LNCaP clone FGC (cell line): ENCODE measurements around the gene PDE6H.
A peak's percentile ranks its signal among the peaks of the same experiment; 100 is the strongest.

Source experiments
- DNase-seq: peaks from one replicate; pipeline ENCODE4 v3.0.0-alpha.2; 2011; ENCODE audit warnings: low read depth
- H3K4me3 ChIP-seq: 2 replicates; pipeline ENCODE4 v1.5.1; 2011; ENCODE audit warnings: mild to moderate bottlenecking, low read depth, low read length, control low read depth
- CTCF ChIP-seq: IDR thresholded peaks from 2 replicates; pipeline ENCODE4 v1.5.1; 2012; ENCODE audit warnings: mild to moderate bottlenecking; ENCODE audit not compliant: control insufficient read depth, insufficient read depth; ENCODE audit errors: extremely low read depth

PDE6H gene

GRCh38 chr12:14995583-14996425 is 23.0 kb downstream of the PDE6H start:
- peak; percentile 61 for DNase-seq
- TF ChIP-seq CTCF = peak; percentile 59
- H3K4me3 ChIP-seq = no peak overlapping the region

- no peak overlapping the region for H3K4me3 ChIP-seq
- DNase-seq = no peak
- TF ChIP-seq CTCF = no peak
Measured at GRCh38 chr12:14997998-14998397, 25.2 kb downstream of the PDE6H start.

GRCh38 chr12:14999021-14999694 is 26.3 kb downstream of the PDE6H start:
- TF ChIP-seq CTCF = no peak
- no peak for DNase-seq
- no peak overlapping the region for H3K4me3 ChIP-seq

- no peak overlapping the region for H3K4me3 ChIP-seq
- no peak for TF ChIP-seq CTCF
- peak; percentile 63 for DNase-seq
Measured at GRCh38 chr12:14999695-15000365, 27.0 kb downstream of the PDE6H start.

- no peak for DNase-seq
- TF ChIP-seq CTCF = no peak
- H3K4me3 ChIP-seq = no peak overlapping the region
Measured at GRCh38 chr12:15000575-15000974, 27.7 kb downstream of the PDE6H start.

- DNase-seq = no peak
- H3K4me3 ChIP-seq = no peak overlapping the region
- no peak for TF ChIP-seq CTCF
Measured at GRCh38 chr12:15001733-15002382, 29.0 kb downstream of the PDE6H start.
